Measurements from ENCODE around the gene PTPN1. TPM values are rescaled to one million over a fixed set of nuclear protein-coding genes. Genes with fewer than 3 reads are reported as not detected.

The PTPN1 gene
- total and polyA plus RNA-seq, 4 donors, result 5.8 to 10.6 (median 9.7) TPM

GRCh38 chr20:50518270-50518721 lies 8.1 kb downstream of the PTPN1 start:
- peak overlapping the region in 1 of 2 donors; percentile 10 for H3K27ac ChIP-seq (ENCODE audit: low read depth in 1 of 2, low read length in 2 of 2)
- no peaks in the 10 kb centered on the region for H3K36me3 ChIP-seq (ENCODE audit: control insufficient read depth in 4 of 4, insufficient read depth in 3 of 4, low read depth in 1 of 4, low read length in 3 of 4)
- H3K27me3 ChIP-seq (ENCODE audit: control insufficient read depth in 4 of 4, insufficient read depth in 4 of 4, low read length in 3 of 4), result no peaks in the 10 kb centered on the region
- no peak overlapping the region for H3K9ac ChIP-seq (ENCODE audit: low read depth in 1 of 2, low read length in 2 of 2)
- TF ChIP-seq JUND (IDR thresholded peaks at IDR 0.05) (no peak), NR2F2 (IDR thresholded peaks at IDR 0.05) (no peak), FOXA2 (IDR thresholded peaks at IDR 0.05) (no peak)
- TF ChIP-seq, protein P1, sequence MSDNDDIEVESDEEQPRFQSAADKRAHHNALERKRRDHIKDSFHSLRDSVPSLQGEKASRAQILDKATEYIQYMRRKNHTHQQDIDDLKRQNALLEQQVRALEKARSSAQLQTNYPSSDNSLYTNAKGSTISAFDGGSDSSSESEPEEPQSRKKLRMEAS (IDR thresholded peaks at IDR 0.05), result no peak
- 63% methylated on average over 4 of the region's 4 CpGs for WGBS
- no peak for DNase-seq (ENCODE audit: low spot score)
- no peaks in the 10 kb centered on the region for H3K9me3 ChIP-seq (ENCODE audit: control insufficient read depth in 4 of 4, low read length in 3 of 4)
- H3K4me1 ChIP-seq (ENCODE audit: control insufficient read depth in 4 of 4, insufficient read depth in 4 of 4, low read length in 3 of 4), result peaks cover 5 to 37% (median 25%) of the 10 kb centered on the region in 4 donors
- no peak overlapping the region for H3K4me3 ChIP-seq (ENCODE audit: low read depth in 1 of 3, low read length in 3 of 3)

GRCh38 chr20:50519036-50519762 lies 9.0 kb downstream of the PTPN1 start:
- H3K9ac ChIP-seq (ENCODE audit: low read depth in 1 of 2, low read length in 2 of 2), result no peak overlapping the region
- peak overlapping the region in 1 of 2 donors; percentile 40 for H3K27ac ChIP-seq (ENCODE audit: low read depth in 1 of 2, low read length in 2 of 2)
- no peak overlapping the region for H3K4me3 ChIP-seq (ENCODE audit: low read depth in 1 of 3, low read length in 3 of 3)
- H3K9me3 ChIP-seq (ENCODE audit: control insufficient read depth in 4 of 4, low read length in 3 of 4), result no peaks in the 10 kb centered on the region
- no peaks in the 10 kb centered on the region for H3K27me3 ChIP-seq (ENCODE audit: control insufficient read depth in 4 of 4, insufficient read depth in 4 of 4, low read length in 3 of 4)
- no peaks in the 10 kb centered on the region for H3K36me3 ChIP-seq (ENCODE audit: control insufficient read depth in 4 of 4, insufficient read depth in 3 of 4, low read depth in 1 of 4, low read length in 3 of 4)
- H3K4me1 ChIP-seq (ENCODE audit: control insufficient read depth in 4 of 4, insufficient read depth in 4 of 4, low read length in 3 of 4), result peaks cover 5 to 37% (median 24%) of the 10 kb centered on the region in 4 donors
- WGBS, result 61% methylated on average over 5 of the region's 5 CpGs
- TF ChIP-seq, protein P2, sequence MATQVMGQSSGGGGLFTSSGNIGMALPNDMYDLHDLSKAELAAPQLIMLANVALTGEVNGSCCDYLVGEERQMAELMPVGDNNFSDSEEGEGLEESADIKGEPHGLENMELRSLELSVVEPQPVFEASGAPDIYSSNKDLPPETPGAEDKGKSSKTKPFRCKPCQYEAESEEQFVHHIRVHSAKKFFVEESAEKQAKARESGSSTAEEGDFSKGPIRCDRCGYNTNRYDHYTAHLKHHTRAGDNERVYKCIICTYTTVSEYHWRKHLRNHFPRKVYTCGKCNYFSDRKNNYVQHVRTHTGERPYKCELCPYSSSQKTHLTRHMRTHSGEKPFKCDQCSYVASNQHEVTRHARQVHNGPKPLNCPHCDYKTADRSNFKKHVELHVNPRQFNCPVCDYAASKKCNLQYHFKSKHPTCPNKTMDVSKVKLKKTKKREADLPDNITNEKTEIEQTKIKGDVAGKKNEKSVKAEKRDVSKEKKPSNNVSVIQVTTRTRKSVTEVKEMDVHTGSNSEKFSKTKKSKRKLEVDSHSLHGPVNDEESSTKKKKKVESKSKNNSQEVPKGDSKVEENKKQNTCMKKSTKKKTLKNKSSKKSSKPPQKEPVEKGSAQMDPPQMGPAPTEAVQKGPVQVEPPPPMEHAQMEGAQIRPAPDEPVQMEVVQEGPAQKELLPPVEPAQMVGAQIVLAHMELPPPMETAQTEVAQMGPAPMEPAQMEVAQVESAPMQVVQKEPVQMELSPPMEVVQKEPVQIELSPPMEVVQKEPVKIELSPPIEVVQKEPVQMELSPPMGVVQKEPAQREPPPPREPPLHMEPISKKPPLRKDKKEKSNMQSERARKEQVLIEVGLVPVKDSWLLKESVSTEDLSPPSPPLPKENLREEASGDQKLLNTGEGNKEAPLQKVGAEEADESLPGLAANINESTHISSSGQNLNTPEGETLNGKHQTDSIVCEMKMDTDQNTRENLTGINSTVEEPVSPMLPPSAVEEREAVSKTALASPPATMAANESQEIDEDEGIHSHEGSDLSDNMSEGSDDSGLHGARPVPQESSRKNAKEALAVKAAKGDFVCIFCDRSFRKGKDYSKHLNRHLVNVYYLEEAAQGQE (IDR thresholded peaks at IDR 0.05), result no peak
- TF ChIP-seq, protein P1 (IDR thresholded peaks at IDR 0.05), result no peak
- DNase-seq (ENCODE audit: low spot score), result no peak

GRCh38 chr20:50520222-50520880 lies 10.2 kb downstream of the PTPN1 start:
- H3K9me3 ChIP-seq (ENCODE audit: control insufficient read depth in 4 of 4, low read length in 3 of 4), result no peaks in the 10 kb centered on the region
- H3K36me3 ChIP-seq (ENCODE audit: control insufficient read depth in 4 of 4, insufficient read depth in 3 of 4, low read depth in 1 of 4, low read length in 3 of 4), result no peaks in the 10 kb centered on the region
- peaks cover 2 to 32% (median 19%) of the 10 kb centered on the region in 4 donors for H3K4me1 ChIP-seq (ENCODE audit: control insufficient read depth in 4 of 4, insufficient read depth in 4 of 4, low read length in 3 of 4)
- H3K27ac ChIP-seq (ENCODE audit: low read depth in 1 of 2, low read length in 2 of 2), result peak overlapping the region in 1 of 2 donors; percentile 1
- DNase-seq (ENCODE audit: low spot score), result no peak
- no peak overlapping the region for H3K9ac ChIP-seq (ENCODE audit: low read depth in 1 of 2, low read length in 2 of 2)
- no peaks in the 10 kb centered on the region for H3K27me3 ChIP-seq (ENCODE audit: control insufficient read depth in 4 of 4, insufficient read depth in 4 of 4, low read length in 3 of 4)
- no peak overlapping the region for H3K4me3 ChIP-seq (ENCODE audit: low read depth in 1 of 3, low read length in 3 of 3)
- 90% methylated on average over 7 of the region's 7 CpGs for WGBS
- TF ChIP-seq, protein P2 (IDR thresholded peaks at IDR 0.05), result no peak
- TF ChIP-seq RAD21 (IDR thresholded peaks at IDR 0.05), result no peak
- no peak for TF ChIP-seq YY1 (IDR thresholded peaks at IDR 0.05)
- TF ChIP-seq, protein P3, sequence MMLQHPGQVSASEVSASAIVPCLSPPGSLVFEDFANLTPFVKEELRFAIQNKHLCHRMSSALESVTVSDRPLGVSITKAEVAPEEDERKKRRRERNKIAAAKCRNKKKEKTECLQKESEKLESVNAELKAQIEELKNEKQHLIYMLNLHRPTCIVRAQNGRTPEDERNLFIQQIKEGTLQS (IDR thresholded peaks at IDR 0.05), result no peak
- no peak for TF ChIP-seq FOXA2 (IDR thresholded peaks at IDR 0.05)
- TF ChIP-seq SP1 (IDR thresholded peaks at IDR 0.05), result no peak
- TF ChIP-seq, protein P1 (IDR thresholded peaks at IDR 0.05), result no peak
- no peak for TF ChIP-seq JUND (IDR thresholded peaks at IDR 0.05)
- no peak for TF ChIP-seq HNF4G (IDR thresholded peaks at IDR 0.05)
